HepG2 (cell line): ENCODE measurements around the gene COMP. TPM values are rescaled to one million over a fixed set of nuclear protein-coding genes. Genes with fewer than 3 reads are reported as not detected.

ENCODE experiments used
- AGO1 ChIP-seq: fragments of 200-400 bp; formaldehyde crosslinking; IDR thresholded peaks from 2 replicates; pipeline ENCODE4 v1.6.1; 2017; ENCODE audit warnings: mild to moderate bottlenecking, low read depth, low read length, moderate library complexity; ENCODE audit not compliant: poor library complexity, severe bottlenecking
- ATM ChIP-seq: fragments of 450-650 bp; IDR thresholded peaks from 2 replicates; pipeline ENCODE4 v1.7.1; 2017; ENCODE audit warnings: mild to moderate bottlenecking, borderline replicate concordance
- CREB1 ChIP-seq, 2 experiments: fragments of 450-650 bp in 1 of 2; IDR thresholded peaks; 2 replicates each; pipeline ENCODE4 v1.6.1; 2016 to 2017; ENCODE audit warnings: control low read depth in 1 of 2, mild to moderate bottlenecking in 1 of 2, missing compliant biosample characterization in 1 of 2, missing genetic modification characterization in 1 of 2
- ESRRA ChIP-seq: sonication (generic); formaldehyde crosslinking; IDR thresholded peaks from 2 replicates; pipeline ENCODE4 v1.5.1; 2020; ENCODE audit warnings: mild to moderate bottlenecking, low read depth, missing genetic modification reagents
- FOXK1 ChIP-seq: sonication (generic); formaldehyde crosslinking; IDR thresholded peaks from 2 replicates; pipeline ENCODE4 v1.4.0; 2020; ENCODE audit warnings: low read depth, missing genetic modification reagents, borderline replicate concordance
- FOXO4 ChIP-seq: sonication (generic); formaldehyde crosslinking; conservative IDR thresholded peaks from 2 replicates; pipeline ENCODE4 v1.8.1; 2023; ENCODE audit warnings: missing genetic modification reagents
- JARID2 ChIP-seq: sonication (generic); formaldehyde crosslinking; IDR thresholded peaks from 2 replicates; pipeline ENCODE4 v1.8.1; 2023; ENCODE audit warnings: missing genetic modification reagents, inconsistent platforms; ENCODE audit not compliant: insufficient replicate concordance
- POLR2G ChIP-seq: fragments of 200-400 bp; formaldehyde crosslinking; IDR thresholded peaks from 2 replicates; pipeline ENCODE4 v1.6.1; 2018; ENCODE audit warnings: mild to moderate bottlenecking, low read depth, low read length, moderate library complexity
- RXRA ChIP-seq: sonication (generic); formaldehyde crosslinking; IDR thresholded peaks from 2 replicates; pipeline ENCODE4 v1.5.1; 2020; ENCODE audit warnings: missing genetic modification reagents
- SRY ChIP-seq: sonication (generic); formaldehyde crosslinking; IDR thresholded peaks from 2 replicates; pipeline ENCODE4 v1.8.0; 2022; ENCODE audit warnings: mild to moderate bottlenecking, missing genetic modification reagents
- XRCC5 ChIP-seq: fragments of 200-400 bp; formaldehyde crosslinking; optimal IDR thresholded peaks from 2 replicates; pipeline ENCODE3; 2017; ENCODE audit warnings: mild to moderate bottlenecking, low read length
- ZNF446 ChIP-seq: sonication (generic); formaldehyde crosslinking; IDR thresholded peaks from 2 replicates; pipeline ENCODE4 v1.5.0; 2020; ENCODE audit warnings: mild to moderate bottlenecking, missing genetic modification reagents
- ZNF468 ChIP-seq: sonication (generic); formaldehyde crosslinking; IDR thresholded peaks from 2 replicates; pipeline ENCODE4 v1.8.0; 2022; ENCODE audit warnings: mild to moderate bottlenecking, moderate library complexity, missing genetic modification reagents
- ZNF557 ChIP-seq: sonication (generic); formaldehyde crosslinking; IDR thresholded peaks from 2 replicates; pipeline ENCODE4 v1.4.0; 2020; ENCODE audit warnings: missing genetic modification reagents
- ZNF678 ChIP-seq: sonication (generic); formaldehyde crosslinking; IDR thresholded peaks from 2 replicates; pipeline ENCODE4 v1.4.0; 2020; ENCODE audit warnings: mild to moderate bottlenecking, missing genetic modification reagents
- ZNF841 ChIP-seq: sonication (generic); formaldehyde crosslinking; IDR thresholded peaks from 2 replicates; pipeline ENCODE4 v1.8.1; 2023; ENCODE audit warnings: missing genetic modification reagents, borderline replicate concordance
- ZNF850 ChIP-seq: sonication (generic); formaldehyde crosslinking; conservative IDR thresholded peaks from 2 replicates; pipeline ENCODE4 v1.9.0; 2021; ENCODE audit warnings: mild to moderate bottlenecking, missing genetic modification reagents
- ZSCAN22 ChIP-seq: sonication (generic); formaldehyde crosslinking; IDR thresholded peaks from 2 replicates; pipeline ENCODE4 v1.4.0; 2020; ENCODE audit warnings: mild to moderate bottlenecking, missing genetic modification reagents
- polyA plus RNA-seq, 8 experiments: library from polyadenylated mRNA; depleted of rRNA in 3 of 8; stranded (reverse) in 7 of 8; unstranded in 1 of 8; fragments of >200 nt; fragmentation: Illumina TruSeq in 4 of 8; extraction: Trizol in 4 of 8; gene quantifications; 2 replicates each; pipeline versions ENCODE4 v1.2.1 to v1.2.3, GENCODE V29; 2011 to 2016; ENCODE audit warnings: low read depth in 4 of 8, missing spikeins in 1 of 8, mixed read lengths in 1 of 8; ENCODE audit not compliant: insufficient read depth in 1 of 8
- total RNA-seq, 5 experiments: library from RNA; depleted of rRNA; stranded (reverse); fragments of >200 nt; fragmentation: Illumina TruSeq; extraction: Trizol; gene quantifications; 2 replicates each; pipeline ENCODE4 v1.2.3, GENCODE V29; 2016; ENCODE audit warnings: low read depth in 1 of 5
- TF ChIP-seq, protein P1 (sequence below), 2 experiments: fragments of 450-650 bp in 1 of 2; sonication (generic) in 1 of 2; formaldehyde crosslinking in 1 of 2; IDR thresholded peaks; 2 replicates each; pipeline versions ENCODE4 v1.6.1 to v1.8.0; 2016 to 2022; ENCODE audit warnings: antibody characterized with exemption in 1 of 2, mild to moderate bottlenecking in 1 of 2, missing genetic modification reagents in 1 of 2

COMP gene
- total and polyA plus RNA-seq, 2 of the 13 experiments (the other 11 are each of a cell fraction or from before 2014, with no cell fraction given): 0.04 to 0.13 TPM

GRCh38 chr19:18785179-18786124, 5.7 kb downstream of the COMP start (continued):
- TF ChIP-seq AGO1: no peak
- no peak for TF ChIP-seq RXRA (CRISPR knock-in tag)
- no peak for TF ChIP-seq ATM
- TF ChIP-seq ZSCAN22 (CRISPR knock-in tag): no peak
- TF ChIP-seq ZNF678: no peak
- TF ChIP-seq JARID2 (CRISPR knock-in tag): no peak
- no peak for TF ChIP-seq ZNF557
- TF ChIP-seq CREB1 (IDR thresholded peaks at IDR 0.05): no peak
- TF ChIP-seq CREB1 (CRISPR knock-in tag; IDR thresholded peaks at IDR 0.05): no peak
- no peak for TF ChIP-seq SRY (CRISPR knock-in tag)
- no peak for TF ChIP-seq ZNF468 (CRISPR knock-in tag)
- no peak for TF ChIP-seq ESRRA (CRISPR knock-in tag)
- TF ChIP-seq, protein P1, sequence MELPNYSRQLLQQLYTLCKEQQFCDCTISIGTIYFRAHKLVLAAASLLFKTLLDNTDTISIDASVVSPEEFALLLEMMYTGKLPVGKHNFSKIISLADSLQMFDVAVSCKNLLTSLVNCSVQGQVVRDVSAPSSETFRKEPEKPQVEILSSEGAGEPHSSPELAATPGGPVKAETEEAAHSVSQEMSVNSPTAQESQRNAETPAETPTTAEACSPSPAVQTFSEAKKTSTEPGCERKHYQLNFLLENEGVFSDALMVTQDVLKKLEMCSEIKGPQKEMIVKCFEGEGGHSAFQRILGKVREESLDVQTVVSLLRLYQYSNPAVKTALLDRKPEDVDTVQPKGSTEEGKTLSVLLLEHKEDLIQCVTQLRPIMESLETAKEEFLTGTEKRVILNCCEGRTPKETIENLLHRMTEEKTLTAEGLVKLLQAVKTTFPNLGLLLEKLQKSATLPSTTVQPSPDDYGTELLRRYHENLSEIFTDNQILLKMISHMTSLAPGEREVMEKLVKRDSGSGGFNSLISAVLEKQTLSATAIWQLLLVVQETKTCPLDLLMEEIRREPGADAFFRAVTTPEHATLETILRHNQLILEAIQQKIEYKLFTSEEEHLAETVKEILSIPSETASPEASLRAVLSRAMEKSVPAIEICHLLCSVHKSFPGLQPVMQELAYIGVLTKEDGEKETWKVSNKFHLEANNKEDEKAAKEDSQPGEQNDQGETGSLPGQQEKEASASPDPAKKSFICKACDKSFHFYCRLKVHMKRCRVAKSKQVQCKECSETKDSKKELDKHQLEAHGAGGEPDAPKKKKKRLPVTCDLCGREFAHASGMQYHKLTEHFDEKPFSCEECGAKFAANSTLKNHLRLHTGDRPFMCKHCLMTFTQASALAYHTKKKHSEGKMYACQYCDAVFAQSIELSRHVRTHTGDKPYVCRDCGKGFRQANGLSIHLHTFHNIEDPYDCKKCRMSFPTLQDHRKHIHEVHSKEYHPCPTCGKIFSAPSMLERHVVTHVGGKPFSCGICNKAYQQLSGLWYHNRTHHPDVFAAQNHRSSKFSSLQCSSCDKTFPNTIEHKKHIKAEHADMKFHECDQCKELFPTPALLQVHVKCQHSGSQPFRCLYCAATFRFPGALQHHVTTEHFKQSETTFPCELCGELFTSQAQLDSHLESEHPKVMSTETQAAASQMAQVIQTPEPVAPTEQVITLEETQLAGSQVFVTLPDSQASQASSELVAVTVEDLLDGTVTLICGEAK (IDR thresholded peaks at IDR 0.05): no peak
- TF ChIP-seq, protein P1 (CRISPR knock-in tag; IDR thresholded peaks at IDR 0.05): peak; percentile 47; the same call in 1 of the 2 replicates
- TF ChIP-seq ZNF446 (CRISPR knock-in tag): no peak
- no peak for TF ChIP-seq ZNF841 (CRISPR knock-in tag)
- no peak for TF ChIP-seq FOXK1 (CRISPR knock-in tag)
- TF ChIP-seq XRCC5: no peak
- no peak for TF ChIP-seq POLR2G
- TF ChIP-seq ZNF850 (CRISPR knock-in tag): no peak
- no peak for TF ChIP-seq FOXO4
